HG03039 (cell line): Measurements from ENCODE around the gene LPAR5.

ENCODE experiments used
- ATAC-seq: cut with Tn5 transposase; IDR thresholded peaks from one replicate; pipeline ENCODE4 v1.9.1; 2021; ENCODE audit warnings: mild to moderate bottlenecking, moderate library complexity; ENCODE audit not compliant: unreplicated experiment

LPAR5 gene

DNA sequence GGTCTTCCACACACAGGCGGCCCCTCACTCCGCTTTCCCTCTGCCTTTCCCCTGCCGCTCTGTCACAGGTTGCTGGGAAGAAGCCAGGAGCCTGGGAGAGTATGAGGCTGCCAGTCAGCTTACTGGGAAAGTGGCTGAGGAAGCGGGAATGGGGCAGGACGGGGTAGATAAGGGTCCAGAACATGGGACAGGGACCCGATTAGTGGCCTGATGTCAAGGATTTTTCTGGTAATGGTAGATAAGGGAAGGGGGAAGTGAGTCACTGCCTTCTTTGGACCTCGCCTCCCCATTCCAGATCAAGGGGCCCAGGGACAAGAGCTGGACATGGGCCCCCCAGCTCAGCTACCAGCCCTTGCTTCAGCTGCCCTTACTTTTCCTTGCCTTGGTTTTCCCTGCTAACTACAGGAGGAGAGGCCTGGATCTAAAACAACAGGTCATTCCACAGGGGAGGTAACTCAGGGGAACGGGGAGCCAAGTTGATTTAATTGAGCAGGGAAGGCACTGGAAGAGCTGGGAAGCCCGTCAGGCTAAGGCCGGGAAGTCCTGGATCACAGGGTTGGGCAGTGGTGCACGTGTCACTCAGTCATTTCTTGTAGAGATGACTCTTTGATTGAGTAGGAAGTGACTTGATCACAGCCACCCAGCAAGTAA lies 3.5 kb upstream of the LPAR5 start:
- ATAC-seq: no peak

DNA sequence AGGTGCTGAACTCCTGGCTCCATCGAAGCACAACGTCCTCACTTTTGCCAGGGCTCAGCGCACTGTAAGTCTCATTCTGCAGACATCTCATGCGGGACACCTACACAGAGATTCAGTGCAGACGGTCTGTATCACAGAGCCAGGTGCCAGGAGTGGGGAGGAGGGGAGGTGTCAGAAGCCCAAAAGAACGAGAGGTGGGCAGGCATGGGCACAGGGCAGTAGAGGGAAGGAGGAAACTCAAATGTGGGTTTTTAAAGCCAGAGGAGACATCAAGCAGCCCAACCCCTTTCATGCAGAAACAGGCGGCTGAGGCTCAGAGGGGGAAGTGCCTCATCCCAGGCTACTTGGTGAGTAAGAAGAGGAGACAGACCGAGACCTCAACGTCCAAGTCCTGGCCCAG lies 2.5 kb upstream of the LPAR5 start:
- ATAC-seq: no peak

DNA sequence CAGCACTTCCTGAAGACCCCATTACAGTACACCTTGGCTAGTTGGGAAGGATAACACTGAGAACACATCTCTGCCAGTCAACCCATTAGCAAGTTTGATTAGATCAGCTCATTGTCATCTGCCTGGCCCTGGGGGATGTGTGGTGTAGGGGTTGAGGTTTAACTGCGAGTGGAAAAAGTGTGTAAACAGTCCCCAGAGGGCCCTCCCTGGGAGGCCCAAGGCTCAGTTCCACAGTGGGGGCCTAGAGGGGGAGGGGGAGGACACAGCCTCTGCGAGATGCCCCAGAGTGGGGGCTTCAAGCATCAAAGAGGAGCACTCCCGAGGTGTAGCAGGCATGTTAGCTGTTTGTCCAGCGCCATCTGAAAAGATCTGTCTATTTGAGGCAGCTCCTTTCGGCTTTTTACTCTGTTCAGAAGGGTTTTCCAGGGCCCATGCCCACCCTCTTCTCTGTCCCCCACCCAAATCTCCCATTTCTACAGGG lies 344 bp downstream of the LPAR5 start:
- no peak for ATAC-seq

DNA sequence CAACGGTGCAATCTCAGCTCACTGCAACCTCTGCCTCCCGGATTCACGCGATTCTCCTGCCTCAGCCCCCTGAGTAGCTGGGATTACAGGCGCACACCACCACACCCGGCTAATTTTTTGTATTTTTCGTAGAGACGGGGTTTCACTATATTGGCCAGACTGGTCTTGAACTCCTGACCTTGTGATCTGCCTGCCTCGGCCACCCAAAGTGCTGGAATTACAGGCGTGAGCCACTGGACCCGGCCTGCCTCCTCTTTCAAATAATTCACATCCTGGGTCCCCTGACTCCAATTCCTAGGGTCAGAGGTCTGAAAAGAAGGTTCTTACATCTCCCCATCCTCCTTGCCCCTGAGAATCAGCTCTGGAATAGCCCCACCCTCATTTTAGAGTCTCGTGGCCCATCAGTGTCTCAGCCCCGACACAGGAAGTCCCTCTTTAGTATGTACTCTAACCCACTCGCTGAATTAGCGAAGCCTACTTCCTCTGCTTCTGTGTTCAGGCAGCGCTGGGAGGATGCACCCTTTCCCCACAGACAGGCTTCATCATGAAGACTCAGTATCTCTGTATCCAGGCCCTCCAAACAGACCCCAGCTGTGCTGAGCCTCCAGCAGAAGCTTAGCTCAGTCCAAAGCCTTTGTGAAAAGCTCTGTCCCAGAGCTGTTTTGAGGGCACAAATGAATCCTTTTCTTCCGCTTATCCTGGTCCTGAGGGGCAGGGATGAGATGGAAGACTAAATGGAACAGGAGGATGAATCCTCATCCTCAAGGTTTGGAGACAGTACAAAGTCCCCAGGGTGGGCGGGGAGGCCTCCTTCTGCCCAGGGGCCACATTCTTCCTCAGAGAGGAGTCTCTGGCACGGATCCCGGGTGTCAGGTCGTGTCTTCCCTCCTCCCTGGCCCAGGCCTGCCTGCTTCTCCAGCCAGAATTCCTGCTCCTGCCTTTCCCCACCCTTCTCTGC lies 3.5 kb downstream of the LPAR5 start:
- ATAC-seq: no peak

GRCh38 chr12:6631549-6631961 lies 4.2 kb downstream of the LPAR5 start:
- no peak for ATAC-seq

DNA sequence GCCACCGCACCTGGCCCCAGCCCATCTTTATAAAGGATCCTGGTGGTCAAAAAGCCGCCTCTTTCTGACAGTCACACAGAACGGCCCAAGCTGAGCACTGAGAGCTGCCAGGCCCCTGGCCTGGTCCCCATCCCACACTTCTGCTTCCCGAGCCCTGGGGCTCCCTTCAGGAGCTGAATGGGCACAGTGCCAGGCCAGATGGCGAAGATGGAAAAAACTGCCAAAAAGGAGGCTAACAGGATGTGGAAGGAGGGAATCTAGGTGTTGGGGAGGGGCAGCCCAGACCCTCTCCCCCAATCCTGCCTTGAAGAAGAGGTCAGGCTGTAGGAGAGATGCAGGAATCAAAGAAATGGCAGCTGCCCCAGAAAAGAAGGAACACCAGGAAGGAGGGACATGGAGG lies 5.0 kb downstream of the LPAR5 start:
- no peak for ATAC-seq

- ATAC-seq: no peak
These were observed 8.1 kb downstream of the LPAR5 start for GRCh38 chr12:6627616-6628015.

DNA sequence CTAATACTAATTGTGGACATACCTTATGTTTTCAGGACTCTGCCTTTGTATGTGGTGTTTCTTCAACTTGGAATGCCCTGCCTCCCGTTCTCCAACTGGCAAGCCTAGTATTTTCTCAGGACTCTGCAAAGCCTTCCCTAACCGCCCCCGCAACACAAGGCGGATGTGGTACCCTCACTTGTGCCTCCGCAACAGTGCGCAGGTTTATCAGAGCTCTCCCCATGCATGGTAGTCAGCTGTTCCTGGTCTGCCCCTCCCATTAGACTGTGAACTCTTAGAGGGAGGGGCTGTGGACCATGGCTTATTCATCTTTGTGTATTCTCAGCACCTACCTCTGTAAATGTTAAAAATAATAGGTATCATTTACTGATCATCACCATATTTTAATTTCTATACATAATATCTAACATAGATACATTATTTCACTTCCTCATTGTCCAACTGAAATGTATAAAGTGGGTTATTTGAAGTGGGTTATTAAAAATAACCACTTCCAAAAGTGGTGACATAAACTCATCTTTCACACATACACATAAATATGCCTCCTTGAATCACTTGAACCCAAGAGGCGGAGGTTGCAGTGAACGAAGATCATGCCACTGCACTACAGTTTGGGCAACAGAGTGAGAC lies 9.0 kb downstream of the LPAR5 start:
- no peak for ATAC-seq

DNA sequence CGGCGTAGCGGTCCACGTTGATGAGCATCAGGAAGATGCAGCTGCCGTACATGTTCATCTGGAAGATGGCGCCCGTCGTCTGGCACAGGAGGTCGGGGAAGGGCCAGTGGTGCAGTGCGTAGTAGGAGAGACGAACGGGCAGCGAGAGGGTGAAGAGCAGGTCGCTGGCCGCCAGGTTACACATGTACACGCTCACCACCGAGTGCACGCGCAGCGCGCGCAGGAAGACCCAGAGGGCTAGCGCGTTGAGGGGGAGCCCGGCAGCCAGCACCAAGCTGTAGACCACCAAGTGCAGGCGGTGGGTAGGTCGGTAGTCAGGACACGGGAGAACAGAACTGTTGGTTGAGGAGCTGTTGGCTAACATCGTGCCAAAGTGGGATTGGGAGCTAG lies 14.9 kb downstream of the LPAR5 start:
- no peak for ATAC-seq

DNA sequence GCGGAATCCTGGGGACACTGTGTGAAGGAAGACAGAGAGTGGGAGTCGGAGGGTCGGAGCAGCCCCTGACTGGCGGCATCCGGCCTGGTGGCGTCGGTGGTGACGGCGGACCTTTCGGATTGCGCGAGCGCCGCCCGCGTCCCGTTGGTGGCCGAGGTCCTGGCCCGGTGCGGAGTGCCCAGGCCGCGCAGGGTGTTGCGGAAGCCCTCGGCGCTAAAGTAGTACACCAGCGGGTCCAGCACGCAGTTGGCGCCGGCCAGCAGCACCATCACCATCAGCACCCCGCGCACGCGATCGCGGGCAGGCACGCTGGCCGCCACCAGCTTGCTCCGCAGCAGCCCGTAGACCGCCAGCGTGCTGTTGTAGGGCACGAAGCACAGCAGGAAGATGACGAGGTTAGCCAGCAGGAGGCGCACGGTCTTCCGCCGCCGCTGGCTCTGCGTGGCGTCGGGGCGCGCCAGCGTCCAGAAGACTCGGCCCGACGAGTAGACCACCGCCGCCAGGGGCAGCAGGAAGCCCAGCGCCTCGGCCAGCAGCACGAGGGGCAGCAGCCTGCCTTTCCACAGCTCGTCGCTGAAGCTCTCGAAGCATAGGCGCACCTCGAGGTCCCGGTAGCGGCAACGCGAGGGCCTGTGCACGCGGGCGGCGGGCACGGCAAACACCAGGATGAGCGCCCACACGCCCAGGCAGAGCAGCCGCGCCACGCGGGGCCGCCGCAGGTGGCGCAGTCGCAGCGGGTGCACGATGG lies 15.4 kb downstream of the LPAR5 start:
- ATAC-seq: no peak

DNA sequence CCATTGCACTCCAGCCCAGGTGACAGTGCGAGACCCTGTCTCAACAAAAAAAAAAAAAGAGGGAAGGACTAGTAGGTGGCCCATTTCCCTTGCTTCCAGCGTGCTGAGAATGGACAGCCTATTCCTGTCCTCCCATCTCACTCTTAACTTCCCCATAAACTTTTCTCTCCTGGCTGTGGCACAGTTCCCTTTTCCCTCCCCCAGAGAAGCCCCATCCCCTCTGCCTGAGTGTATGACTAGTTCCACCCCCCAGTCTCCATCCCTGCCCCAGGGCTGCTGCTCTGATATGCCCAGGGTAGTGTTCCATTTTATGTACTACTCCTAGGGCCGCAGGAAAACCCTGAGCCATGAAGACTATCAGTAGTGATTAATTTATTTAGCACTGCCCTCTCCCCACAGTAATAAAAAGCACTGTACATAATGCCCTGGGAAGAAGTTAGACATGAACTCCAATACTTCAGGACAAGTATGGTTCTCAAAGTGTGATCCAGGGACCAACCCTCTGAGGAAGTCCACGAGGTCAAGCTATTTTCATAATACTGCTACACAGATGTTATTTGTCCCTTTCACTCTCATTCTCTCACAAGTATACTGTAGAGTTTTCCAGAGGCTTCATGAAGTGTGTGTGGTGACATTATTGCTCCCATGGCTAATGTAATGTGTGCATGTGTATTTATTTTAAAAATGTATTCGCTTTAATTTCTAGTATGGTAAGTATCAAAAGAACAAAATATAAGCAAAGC lies 17.1 kb downstream of the LPAR5 start:
- no peak for ATAC-seq

- no peak for ATAC-seq
These were observed 20.0 kb downstream of the LPAR5 start for GRCh38 chr12:6615802-6616201.

- ATAC-seq: no peak
These were observed 21.1 kb downstream of the LPAR5 start for GRCh38 chr12:6614513-6615172.

GRCh38 chr12:6613776-6614512 lies 21.8 kb downstream of the LPAR5 start:
- no peak for ATAC-seq

- ATAC-seq: no peak
These were observed 22.6 kb downstream of the LPAR5 start for GRCh38 chr12:6613015-6613775.

GRCh38 chr12:6612652-6613014 lies 23.1 kb downstream of the LPAR5 start:
- ATAC-seq: no peak

DNA sequence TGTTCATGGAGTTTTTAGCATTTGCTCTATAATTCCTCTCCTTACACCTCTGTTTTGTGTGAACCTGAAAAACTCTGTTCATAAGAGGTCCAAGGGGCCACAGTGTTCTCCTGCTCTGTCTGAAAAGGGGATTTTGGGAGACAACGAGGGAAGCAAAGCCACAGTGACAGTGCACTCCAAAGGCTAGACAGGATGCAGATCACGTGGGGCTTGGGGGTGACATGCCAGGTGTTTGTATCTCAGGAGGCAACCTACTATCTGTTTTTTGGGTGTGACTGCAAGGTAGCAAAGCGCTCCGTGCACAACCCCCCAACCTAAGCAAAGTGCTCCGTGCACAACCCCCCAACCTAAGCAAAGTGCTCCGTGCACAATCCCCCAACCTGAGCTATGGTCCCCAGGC lies 23.5 kb downstream of the LPAR5 start:
- no peak for ATAC-seq

- no peak for ATAC-seq
These were observed 27.0 kb downstream of the LPAR5 start for GRCh38 chr12:6608592-6609281.
